ENCODE results near the gene COL4A2.

COL4A2 gene

GRCh38 chr13:110290153-110290552 is 16.9 kb upstream of the COL4A2 start:
- no peak for DNase-seq (ENCODE audit: low read depth in 2 of 2)

GRCh38 chr13:110290826-110291225 is 16.3 kb upstream of the COL4A2 start:
- no peak for DNase-seq (ENCODE audit: low read depth in 2 of 2)

DNA sequence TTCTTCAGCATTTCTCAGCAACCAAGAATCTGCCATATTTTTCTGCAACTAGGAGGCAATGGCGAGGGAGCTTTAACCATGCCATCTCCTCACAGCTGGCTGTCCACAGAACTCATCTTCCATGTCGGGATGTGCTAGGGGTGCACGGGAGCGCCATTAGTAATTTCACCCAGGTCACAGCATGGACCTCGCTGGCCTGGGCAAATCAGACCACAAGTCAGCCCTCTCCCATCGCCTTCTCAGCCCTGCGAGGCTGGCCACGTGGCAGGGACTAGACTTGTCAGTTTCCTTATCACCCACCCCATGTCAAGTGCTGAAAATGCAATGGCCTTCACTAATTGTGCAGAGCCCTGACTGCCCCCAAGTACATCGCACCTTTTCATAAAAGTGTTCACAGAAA is 15.8 kb upstream of the COL4A2 start:
- DNase-seq (ENCODE audit: low read depth in 2 of 2) = no peak

GRCh38 chr13:110293037-110293436 is 14.0 kb upstream of the COL4A2 start:
- DNase-seq (ENCODE audit: low read depth in 2 of 2) = no peak

DNA sequence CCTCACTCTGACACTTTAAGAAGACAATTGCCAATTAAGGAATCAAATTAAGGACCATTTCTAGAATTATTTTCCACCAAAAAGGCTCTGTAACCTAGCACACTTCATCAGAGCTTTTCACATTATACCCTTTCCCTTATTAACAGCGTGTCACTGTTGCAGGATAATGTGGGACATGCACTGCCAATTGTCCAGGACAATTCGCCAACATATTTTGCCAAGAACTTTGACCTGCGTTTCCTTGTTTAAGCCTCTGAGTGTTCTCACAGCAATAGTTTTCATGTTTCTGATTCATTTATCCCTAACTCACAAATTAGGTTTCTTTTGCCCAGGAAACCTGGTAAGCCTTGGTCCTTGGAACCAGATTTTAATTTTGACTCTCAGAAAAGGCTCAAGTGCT is 13.4 kb upstream of the COL4A2 start:
- no peak for DNase-seq (ENCODE audit: low read depth in 2 of 2)

- DNase-seq (ENCODE audit: low read depth in 2 of 2) = no peak
These were observed 12.9 kb upstream of the COL4A2 start for GRCh38 chr13:110294146-110294545.

DNA sequence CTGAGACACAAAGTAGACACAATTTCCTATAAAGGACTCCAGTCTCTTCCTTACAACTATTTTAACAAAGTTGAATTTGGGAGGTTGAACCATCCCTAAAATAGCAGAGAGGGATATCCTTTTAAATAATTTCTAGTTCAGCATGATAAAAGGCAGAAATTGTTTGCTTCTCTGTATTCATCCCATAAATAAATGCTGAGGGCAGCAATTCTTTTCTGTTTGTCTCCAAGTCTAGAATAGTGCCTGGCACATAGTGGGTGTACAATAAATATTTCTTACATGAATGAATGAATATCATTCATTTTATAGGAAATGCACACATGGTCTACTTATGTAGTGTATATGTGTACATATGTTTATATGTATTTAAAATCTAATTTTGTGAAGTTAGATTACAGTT is 12.5 kb upstream of the COL4A2 start:
- no peak for DNase-seq (ENCODE audit: low read depth in 2 of 2)

DNA sequence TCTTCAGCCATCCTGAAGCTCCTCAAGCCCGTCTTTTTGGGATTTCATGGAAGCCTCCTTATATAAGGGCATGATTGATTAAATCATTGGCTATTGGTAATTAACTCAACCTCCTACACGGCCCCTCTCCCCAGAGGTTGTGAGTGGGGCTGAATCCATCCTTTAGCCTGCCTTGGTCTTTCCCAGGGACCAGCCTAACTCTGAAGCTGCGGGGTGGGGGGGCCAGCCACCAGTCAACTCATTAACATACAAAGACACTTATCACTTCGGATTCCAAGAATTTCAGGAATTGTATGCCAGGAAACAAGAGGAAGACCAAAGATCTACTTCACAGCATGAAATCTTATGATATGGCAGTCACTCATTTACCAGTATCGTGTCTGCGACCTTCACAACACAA is 10.1 kb upstream of the COL4A2 start:
- DNase-seq (ENCODE audit: low read depth in 2 of 2) = no peak

GRCh38 chr13:110297766-110298504 is 9.1 kb upstream of the COL4A2 start:
- DNase-seq (ENCODE audit: low read depth in 2 of 2) = no peak

DNA sequence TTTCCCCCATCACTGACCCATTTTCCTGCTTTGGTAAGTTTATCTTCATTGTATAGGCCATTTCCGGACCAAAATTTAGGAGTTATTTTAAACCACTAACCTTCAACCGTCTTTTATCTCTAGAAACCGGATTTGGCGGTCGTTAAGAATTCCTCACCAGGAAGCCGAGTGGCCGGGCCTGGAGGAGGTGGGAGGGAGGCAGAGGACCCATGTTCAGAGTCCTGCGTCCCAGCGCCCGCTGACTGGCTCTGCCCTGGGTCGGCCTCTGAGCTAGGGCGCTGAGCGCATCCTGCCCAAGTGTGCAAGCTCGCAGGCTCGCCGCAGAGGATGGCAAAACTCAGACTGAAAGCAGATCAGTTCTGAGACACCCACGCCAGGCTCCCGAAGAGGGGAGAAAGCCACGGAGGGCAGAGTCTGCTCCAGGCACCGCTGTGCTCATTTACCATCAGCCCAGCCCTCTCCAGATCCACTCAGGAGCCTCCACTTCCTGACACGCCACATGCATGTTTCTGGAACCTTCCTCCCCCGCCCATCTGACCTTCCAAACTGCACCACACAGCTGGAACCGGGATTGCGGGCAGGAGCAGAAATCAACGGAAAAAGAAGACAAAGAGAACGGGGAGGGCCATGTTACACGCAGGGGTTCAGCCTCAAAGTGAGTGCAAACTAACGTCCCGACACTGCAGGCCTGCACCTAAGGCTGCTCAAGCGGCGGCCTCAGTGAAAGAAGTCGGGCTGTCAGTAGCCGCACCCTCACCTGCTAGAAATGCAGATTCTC is 8.4 kb upstream of the COL4A2 start:
- peak; percentile 22 to 35 for DNase-seq (ENCODE audit: low read depth in 2 of 2)

- no peak for DNase-seq (ENCODE audit: low read depth in 2 of 2)
These were observed 7.7 kb upstream of the COL4A2 start for GRCh38 chr13:110299283-110299840.

DNA sequence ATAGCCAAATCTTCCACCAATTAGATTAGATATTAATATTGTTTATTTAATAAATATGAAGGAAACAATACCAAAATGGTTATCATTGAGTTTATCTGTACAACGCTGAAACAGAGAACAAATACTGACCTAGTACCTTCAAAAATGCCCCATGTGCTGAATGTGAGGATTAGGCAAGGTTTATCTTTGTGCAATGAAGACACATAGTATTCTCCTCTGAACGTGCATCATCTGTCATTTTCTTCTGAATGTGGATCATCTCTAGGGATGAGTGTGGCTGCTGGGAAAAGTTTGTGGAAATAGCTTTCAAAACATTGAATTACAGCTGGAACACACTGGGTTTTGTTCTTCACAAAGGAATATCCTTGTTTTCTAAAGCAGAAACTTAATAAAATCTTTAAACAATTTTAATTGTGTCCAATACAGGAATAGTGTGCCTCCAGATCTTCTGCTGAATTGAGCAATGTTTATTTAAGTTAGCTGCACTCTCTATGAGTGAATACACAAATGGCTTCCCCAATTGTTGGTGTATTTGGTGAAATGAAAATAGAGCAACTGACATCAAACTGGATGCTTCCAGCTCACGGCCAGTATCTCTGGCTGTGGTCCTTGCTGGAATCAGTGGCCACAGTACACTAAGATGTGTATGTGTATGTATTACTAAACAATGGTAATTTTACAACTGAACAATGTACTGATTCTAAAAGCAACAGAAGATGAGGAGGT is 6.8 kb upstream of the COL4A2 start:
- no peak for DNase-seq (ENCODE audit: low read depth in 2 of 2)

DNA sequence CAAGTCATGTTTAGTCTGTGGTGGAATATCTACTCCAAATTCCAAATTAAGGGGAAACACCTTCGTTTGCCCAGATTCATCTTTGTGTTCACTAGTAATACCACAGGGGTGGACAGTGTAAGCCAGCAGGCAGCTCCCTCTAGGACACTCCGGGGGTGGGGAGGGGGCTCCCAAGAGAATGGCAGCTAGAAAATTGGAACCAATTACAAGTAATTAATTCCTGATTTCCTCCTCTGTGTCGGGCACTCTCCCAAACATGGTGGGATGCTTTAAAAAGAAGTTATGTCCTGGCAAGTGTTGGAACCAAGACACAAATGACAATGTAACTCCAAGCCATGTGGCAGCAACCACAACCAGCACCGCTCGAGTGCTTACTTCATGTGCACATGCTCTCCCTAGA is 6.0 kb upstream of the COL4A2 start:
- DNase-seq (ENCODE audit: low read depth in 2 of 2) = no peak

DNA sequence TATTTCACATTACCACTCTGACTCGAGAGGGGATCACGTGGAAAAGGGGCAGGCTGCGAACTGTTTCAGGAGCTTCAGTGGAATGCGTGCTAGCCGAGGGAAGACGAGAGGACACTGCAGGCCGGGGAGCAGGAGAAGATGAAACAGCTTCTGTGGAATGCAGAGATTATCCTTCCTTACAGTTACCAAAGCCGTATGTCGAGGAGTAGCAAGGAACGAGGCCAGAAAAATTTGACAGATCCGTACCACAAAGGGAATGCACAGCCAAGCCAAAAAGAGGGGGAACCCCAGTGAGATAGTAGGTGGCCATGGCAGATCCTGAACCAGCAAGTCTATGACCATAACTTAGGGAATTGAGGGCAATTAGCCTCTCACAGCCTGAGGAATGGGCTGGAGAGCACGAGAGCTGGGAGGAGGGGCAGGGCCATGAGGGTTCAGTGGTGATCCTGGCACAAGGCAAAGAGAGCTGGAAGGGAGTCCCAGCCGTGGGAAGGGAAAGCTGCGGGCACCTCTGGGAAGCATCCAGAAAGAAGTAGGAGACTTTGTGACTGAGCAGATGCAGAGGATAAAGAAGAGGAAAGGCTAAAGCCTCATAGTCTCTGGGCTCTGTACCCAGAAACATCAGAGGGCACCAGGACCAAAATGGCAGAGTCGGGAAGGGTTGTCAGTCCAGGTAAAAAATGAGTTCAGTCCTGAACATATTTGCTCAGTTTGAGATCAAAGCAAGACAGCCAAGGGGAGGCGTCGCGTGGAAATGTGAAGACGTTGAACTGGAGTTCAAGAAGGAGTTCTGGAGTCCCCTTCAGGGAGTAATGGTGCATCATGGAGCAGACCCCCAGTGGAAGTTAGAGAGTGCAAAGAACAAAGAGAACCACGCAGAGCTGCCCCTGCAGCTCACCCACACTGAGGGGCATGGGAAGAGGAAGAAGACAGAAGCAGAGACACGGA is 5.2 kb upstream of the COL4A2 start:
- no peak for DNase-seq (ENCODE audit: low read depth in 2 of 2)

GRCh38 chr13:110302997-110303396 is 4.1 kb upstream of the COL4A2 start:
- DNase-seq (ENCODE audit: low read depth in 2 of 2) = no peak

- no peak for DNase-seq (ENCODE audit: low read depth in 2 of 2)
These were observed 3.4 kb upstream of the COL4A2 start for GRCh38 chr13:110303644-110304043.

- DNase-seq (ENCODE audit: low read depth in 2 of 2) = no peak
These were observed 2.8 kb upstream of the COL4A2 start for GRCh38 chr13:110304256-110304655.

- DNase-seq (ENCODE audit: low read depth in 2 of 2) = no peak
These were observed 2.1 kb upstream of the COL4A2 start for GRCh38 chr13:110305001-110305400.

- no peak for DNase-seq (ENCODE audit: low read depth in 2 of 2)
These were observed 1.5 kb upstream of the COL4A2 start for GRCh38 chr13:110305544-110305943.

- no peak for DNase-seq (ENCODE audit: low read depth in 2 of 2)
These were observed 1.1 kb upstream of the COL4A2 start for GRCh38 chr13:110305949-110306339.

- no peak for DNase-seq (ENCODE audit: low read depth in 2 of 2)
These were observed 634 bp upstream of the COL4A2 start for GRCh38 chr13:110306340-110306959.
